Endothelial cell of umbilical vein (primary cell): Measurements from ENCODE around the gene RBM4B. TPM values are rescaled to one million over a fixed set of nuclear protein-coding genes. Genes with fewer than 3 reads are reported as not detected.

ENCODE experiments used
- BruUV-seq: library from RNA; stranded (reverse); fragments of 400-500 nt; replicated peaks from 2 replicates; lab custom pipeline; 2021; lab: Mats Ljungman, UMichigan
- CTCF ChIA-PET: fragments of 300-600, 350-600 bp; sonication (Branson Sonifier 250); formaldehyde crosslinking; loops from one replicate; lab custom pipeline; 2021; ENCODE audit warnings: antibody characterized with exemption, inconsistent platforms; lab: Charles Lee
- POLR2A ChIA-PET: fragments of 300-600, 350-600 bp; sonication (Branson Sonifier 250); formaldehyde crosslinking; loops from one replicate; lab custom pipeline; 2021; ENCODE audit warnings: antibody characterized with exemption, inconsistent platforms; lab: Charles Lee
- DNase-seq: peaks from one replicate; pipeline ENCODE4 v3.0.0-alpha.2; 2011; ENCODE audit warnings: low read depth, low spot score
- FAIRE-seq: peaks from 2 replicates; lab custom pipeline; 2011; peaks lifted over from hg19 to GRCh38; lab: Jason Lieb, UNC
- H2AFZ ChIP-seq: 2 replicates; pipeline ENCODE4 v1.6.0; 2012; ENCODE audit warnings: low read depth, low read length, control low read depth, inconsistent platforms
- H3K27ac ChIP-seq: 2 replicates; pipeline ENCODE4 v1.5.1; 2011; ENCODE audit warnings: low read depth, mild to moderate bottlenecking, control low read depth, low read length, moderate library complexity; ENCODE audit not compliant: insufficient read depth
- H3K27me3 ChIP-seq, 2 experiments: 2 replicates each; pipeline versions ENCODE4 v1.6.0 to v1.6.1; 2011; ENCODE audit warnings: low read length in 2 of 2, mixed read lengths in 1 of 2; ENCODE audit not compliant: control insufficient read depth in 2 of 2, insufficient read depth in 2 of 2
- H3K36me3 ChIP-seq, 2 experiments: 2 replicates in 1 of 2; 3 replicates in 1 of 2; pipeline ENCODE4 v1.5.1; 2011; ENCODE audit warnings: low read length in 2 of 2, mild to moderate bottlenecking in 1 of 2, moderate library complexity in 1 of 2; ENCODE audit not compliant: control insufficient read depth in 2 of 2, insufficient read depth in 2 of 2; ENCODE audit errors: extremely low read depth in 1 of 2
- H3K4me1 ChIP-seq: 3 replicates; pipeline ENCODE4 v1.5.1; 2011; ENCODE audit warnings: mild to moderate bottlenecking, low read length; ENCODE audit not compliant: control insufficient read depth, insufficient read depth; ENCODE audit errors: extremely low read depth
- H3K4me2 ChIP-seq: 2 replicates; pipeline ENCODE4 v1.6.1; 2011; ENCODE audit warnings: low read length, control low read depth, mixed read lengths; ENCODE audit not compliant: insufficient read depth
- H3K4me3 ChIP-seq, 3 experiments: fragments of 200-600 bp in 1 of 3; sonication (generic), shearing (Covaris generic) in 1 of 3; replicated peaks in 1 of 3; 2 replicates each; pipeline ENCODE4 v1.5.1; 2011 to 2016; ENCODE audit warnings: control low read depth in 3 of 3, low read length in 3 of 3, mild to moderate bottlenecking in 2 of 3, inconsistent platforms in 1 of 3, low read depth in 1 of 3, moderate library complexity in 1 of 3; ENCODE audit not compliant: insufficient read depth in 1 of 3
- H3K79me2 ChIP-seq: 2 replicates; pipeline ENCODE4 v1.6.0; 2012; ENCODE audit warnings: low read length, inconsistent platforms; ENCODE audit not compliant: control insufficient read depth, insufficient read depth
- H3K9ac ChIP-seq: replicated peaks from 2 replicates; pipeline ENCODE3; 2011; ENCODE audit warnings: low read length, control low read depth; ENCODE audit not compliant: insufficient read depth; ENCODE audit errors: extremely low read depth
- H3K9me1 ChIP-seq: replicated peaks from 3 replicates; pipeline ENCODE4 v1.6.0; 2011; ENCODE audit warnings: mild to moderate bottlenecking, low read length; ENCODE audit not compliant: control insufficient read depth, insufficient read depth; ENCODE audit errors: extremely low read depth
- H3K9me3 ChIP-seq: replicated peaks from 2 replicates; pipeline ENCODE4 v1.5.1; 2012; ENCODE audit warnings: low read length, inconsistent platforms; ENCODE audit not compliant: control insufficient read depth, insufficient read depth
- H4K20me1 ChIP-seq: replicated peaks from 2 replicates; pipeline ENCODE3; 2011; ENCODE audit warnings: mild to moderate bottlenecking, low read length; ENCODE audit not compliant: control insufficient read depth, insufficient read depth; ENCODE audit errors: extremely low read depth
- CTCF ChIP-seq, 2 donors: IDR thresholded peaks; 1 replicate in 1 of 2; 2 replicates in 1 of 2; pipeline ENCODE4 v1.5.1; 2011; ENCODE audit warnings: low read length in 2 of 2, mild to moderate bottlenecking in 2 of 2, moderate library complexity in 2 of 2, control low read depth in 1 of 2, inconsistent platforms in 1 of 2, low read depth in 1 of 2; ENCODE audit not compliant: insufficient read depth in 1 of 2; ENCODE audit errors: extremely low read depth in 1 of 2
- EZH2 ChIP-seq: IDR thresholded peaks from 2 replicates; pipeline ENCODE4 v1.6.1; 2012; ENCODE audit warnings: borderline replicate concordance, low read depth, mild to moderate bottlenecking, moderate library complexity, low read length, inconsistent platforms; ENCODE audit not compliant: severe bottlenecking
- FOS ChIP-seq: IDR thresholded peaks from 2 replicates; pipeline ENCODE4 v1.6.1; 2011; ENCODE audit warnings: mild to moderate bottlenecking, low read length, moderate library complexity, borderline replicate concordance; ENCODE audit not compliant: insufficient read depth
- GATA2 ChIP-seq: IDR thresholded peaks from 2 replicates; pipeline ENCODE4 v1.7.0; 2011; ENCODE audit warnings: low read depth, mild to moderate bottlenecking, moderate library complexity, mixed read lengths, low read length; ENCODE audit not compliant: insufficient read length, insufficient read depth
- JUN ChIP-seq: IDR thresholded peaks from 2 replicates; pipeline ENCODE4 v1.6.1; 2011; ENCODE audit warnings: borderline replicate concordance, low read depth; ENCODE audit not compliant: insufficient read length, insufficient read depth
- MAX ChIP-seq: IDR thresholded peaks from 2 replicates; pipeline ENCODE4 v1.6.1; 2011; ENCODE audit not compliant: insufficient read depth, insufficient read length
- MYC ChIP-seq: IDR thresholded peaks from one replicate; pipeline ENCODE4 v1.6.1; 2011; ENCODE audit warnings: mild to moderate bottlenecking, low read depth, low read length
- POLR2A ChIP-seq: IDR thresholded peaks from 2 replicates; pipeline ENCODE4 v1.6.1; 2012; ENCODE audit warnings: low read depth, mild to moderate bottlenecking, control low read depth, low read length
- POLR2AphosphoS5 ChIP-seq: IDR thresholded peaks from 2 replicates; pipeline ENCODE4 v1.6.1; 2012; ENCODE audit warnings: low read depth, mild to moderate bottlenecking, control low read depth, low read length, moderate library complexity; ENCODE audit not compliant: insufficient read depth
- dilution Hi-C: fragments of 300-500 bp; cut with MboI; formaldehyde crosslinking; loops from one replicate; pipeline ENCODE4 v1.15.0; 2019; ENCODE audit warnings: low sequenced_read_pairs; ENCODE audit not compliant: extremely low pct_ligation_motif_present
- intact Hi-C: fragments of 100-400 bp; cut with micrococcal nuclease; formaldehyde crosslinking; loops from one replicate; pipeline ENCODE4 v1.10.0; 2022
- polyA plus RNA-seq, 4 experiments: library from polyadenylated mRNA; depleted of rRNA in 3 of 4; stranded (reverse) in 3 of 4; unstranded in 1 of 4; fragments of >200 nt; gene quantifications; 2 replicates each; pipeline versions ENCODE4 v1.2.1 to v1.2.3, GENCODE V29; 2011 to 2012; ENCODE audit warnings: missing spikeins in 1 of 4
- total RNA-seq: library from RNA; stranded (reverse); gene quantifications from 2 replicates; pipeline ENCODE4 v1.2.3, GENCODE V29; 2021

RBM4B gene
- total and polyA plus RNA-seq, 2 donors (not counting 3 experiments of a cell fraction or from before 2014, with no cell fraction given): 22.2 to 31.2 TPM

DNA sequence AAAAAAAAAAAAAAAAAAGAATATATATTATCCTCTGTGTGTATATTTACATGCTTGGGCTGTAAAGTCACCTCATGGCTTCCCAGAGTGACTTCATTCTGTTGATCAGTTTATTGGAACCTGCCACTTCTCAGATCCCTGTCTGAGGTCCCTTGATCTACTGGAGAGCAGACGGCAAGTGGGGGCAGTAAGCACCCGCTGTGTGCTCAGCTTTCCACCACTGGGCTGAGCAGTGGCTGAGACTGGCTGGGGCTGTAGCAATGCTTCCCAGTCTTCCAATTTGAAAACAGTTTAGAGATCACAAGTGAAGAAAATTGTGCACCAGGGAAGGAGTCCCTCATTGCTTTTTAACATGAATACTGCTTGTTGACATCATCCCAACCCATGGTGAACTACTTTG is 6.9 kb upstream of the RBM4B start:
- no peaks in the 10 kb centered on the region for H3K9me1 ChIP-seq
- H2AFZ ChIP-seq: no peak overlapping the region
- H3K4me2 ChIP-seq: no peak overlapping the region
- no peaks in the 10 kb centered on the region for H3K27me3 ChIP-seq
- no peaks in the 10 kb centered on the region for H3K36me3 ChIP-seq
- H4K20me1 ChIP-seq: no peaks in the 10 kb centered on the region
- H3K79me2 ChIP-seq: no peaks in the 10 kb centered on the region
- H3K4me1 ChIP-seq: no peaks in the 10 kb centered on the region
- no peak for TF ChIP-seq POLR2AphosphoS5
- no peak for TF ChIP-seq CTCF (IDR thresholded peaks at IDR 0.05; ENCODE audit: extremely low read depth in 1 of 2, insufficient read depth in 1 of 2, low read depth in 1 of 2, low read length in 2 of 2)
- no peak for TF ChIP-seq FOS
- no peak for TF ChIP-seq JUN
- TF ChIP-seq POLR2A: no peak
- TF ChIP-seq MAX: no peak
- no peak for TF ChIP-seq EZH2
- TF ChIP-seq MYC: no peak
- no peak for TF ChIP-seq GATA2
- FAIRE-seq (no peak), DNase-seq (no peak)
- H3K4me3 ChIP-seq: no peak overlapping the region
- H3K9me3 ChIP-seq: no peaks in the 10 kb centered on the region
- ChIA-PET CTCF (no interaction called here), POLR2A (no interaction called here)
- no peak overlapping the region for H3K9ac ChIP-seq
- intact Hi-C loops (no loop called here), dilution Hi-C loops (no loop called here)
- BruUV-seq: no TSS peak
- no peak overlapping the region for H3K27ac ChIP-seq
